OCI-LY7 (cell line): ENCODE data around the gene UBAC1. TPM values are rescaled to one million over a fixed set of nuclear protein-coding genes. Genes with fewer than 3 reads are reported as not detected.

Experiments used
- BruUV-seq: library from RNA; stranded (reverse); fragments of 400-500 nt; replicated peaks from 2 replicates; lab custom pipeline; 2021; lab: Mats Ljungman, UMichigan
- CTCF ChIA-PET: fragments of 300-600 bp; sonication (Branson Sonifier 250); formaldehyde crosslinking; loops from one replicate; lab custom pipeline; 2022; ENCODE audit warnings: antibody characterized with exemption; ENCODE audit not compliant: unreplicated experiment; lab: Charles Lee
- POLR2A ChIA-PET: fragments of 300-600 bp; sonication (Branson Sonifier 250); formaldehyde crosslinking; loops from one replicate; lab custom pipeline; 2022; ENCODE audit warnings: antibody characterized with exemption; lab: Charles Lee
- DNase-seq: peaks from one replicate; pipeline ENCODE4 v3.0.0-alpha.2; 2015; ENCODE audit warnings: low spot score
- H2AFZ ChIP-seq: fragments of 200-600 bp; sonication (generic), shearing (Covaris generic); 2 replicates; pipeline ENCODE4 v1.6.1; 2014; ENCODE audit warnings: mild to moderate bottlenecking, antibody characterized with exemption, low read length, moderate library complexity
- H3K27ac ChIP-seq: fragments of 200-600 bp; sonication (generic); 2 replicates; pipeline ENCODE4 v1.5.1; 2014; ENCODE audit warnings: mixed run types, low read depth, mild to moderate bottlenecking, moderate library complexity, low read length, inconsistent platforms; ENCODE audit not compliant: poor library complexity, severe bottlenecking
- H3K36me3 ChIP-seq: fragments of 200-600 bp; sonication (generic); 2 replicates; pipeline ENCODE4 v1.6.1; 2014; ENCODE audit warnings: mild to moderate bottlenecking, antibody characterized with exemption, low read length, moderate library complexity, mixed read lengths; ENCODE audit not compliant: insufficient read depth
- H3K4me1 ChIP-seq: fragments of 200-600 bp; sonication (generic); 2 replicates; pipeline ENCODE4 v1.5.1; 2014; ENCODE audit warnings: mild to moderate bottlenecking, low read length; ENCODE audit not compliant: insufficient read depth, poor library complexity, severe bottlenecking
- H3K4me2 ChIP-seq: fragments of 200-600 bp; sonication (generic); 2 replicates; pipeline ENCODE4 v1.6.1; 2014; ENCODE audit warnings: mild to moderate bottlenecking, low read length
- H3K4me3 ChIP-seq: fragments of 200-600 bp; sonication (generic); 2 replicates; pipeline ENCODE4 v1.5.1; 2014; ENCODE audit warnings: mild to moderate bottlenecking, low read depth, low read length; ENCODE audit not compliant: poor library complexity, severe bottlenecking
- H3K79me2 ChIP-seq: fragments of 200-600 bp; sonication (generic); 2 replicates; pipeline ENCODE4 v1.6.1; 2016; ENCODE audit warnings: low read depth, mild to moderate bottlenecking, low read length, moderate library complexity, mixed read lengths; ENCODE audit not compliant: insufficient read depth
- H3K9me2 ChIP-seq: fragments of 200-600 bp; sonication (generic); 2 replicates; pipeline ENCODE4 v1.6.1; 2016; ENCODE audit warnings: mild to moderate bottlenecking, low read length, mixed read lengths; ENCODE audit not compliant: insufficient read depth
- H3K9me3 ChIP-seq: fragments of 200-600 bp; sonication (generic); 2 replicates; pipeline ENCODE4 v1.6.1; 2014; ENCODE audit warnings: mild to moderate bottlenecking, mixed run types, low read length, mixed read lengths
- H4K20me1 ChIP-seq: fragments of 200-600 bp; sonication (generic); 2 replicates; pipeline ENCODE4 v1.6.1; 2014; ENCODE audit warnings: mild to moderate bottlenecking, antibody characterized with exemption, low read length, moderate library complexity, mixed read lengths; ENCODE audit not compliant: insufficient read depth
- CTCF ChIP-seq: fragments of 200-600 bp; sonication (generic); conservative IDR thresholded peaks from 2 replicates; pipeline ENCODE4 v1.5.1; 2014; ENCODE audit warnings: mild to moderate bottlenecking, antibody characterized with exemption, low read length, moderate library complexity, mixed read lengths
- EZH2phosphoT487 ChIP-seq: fragments of 200-600 bp; sonication (generic); IDR thresholded peaks from 2 replicates; pipeline ENCODE4 v1.6.1; 2018; ENCODE audit warnings: low read depth, borderline replicate concordance, mild to moderate bottlenecking, mixed run types, antibody characterized with exemption, low read length, moderate library complexity, mixed read lengths
- intact Hi-C: fragments of 100-400 bp; cut with micrococcal nuclease; formaldehyde crosslinking; loops from one replicate; pipeline ENCODE4 v1.10.0; 2022; ENCODE audit not compliant: unreplicated experiment
- total RNA-seq, 2 experiments: library from RNA; depleted of rRNA in 1 of 2; stranded (reverse); fragments of >200 nt in 1 of 2; shearing (Covaris generic) in 1 of 2; gene quantifications; 2 replicates each; pipeline ENCODE4 v1.2.3, GENCODE V29; 2014 to 2022

The UBAC1 gene
- total RNA-seq, 2 experiments from 2014 or later: 42.3 to 59.2 TPM

- H3K27ac ChIP-seq: no peak overlapping the region
- intact Hi-C loops: no loop called here
- H3K4me2 ChIP-seq: no peak overlapping the region
- no peaks in the 10 kb centered on the region for H3K79me2 ChIP-seq
- ChIA-PET CTCF (no interaction called here), POLR2A (no interaction called here)
- no peak for DNase-seq
- H3K9me3 ChIP-seq: no peaks in the 10 kb centered on the region
- no TSS peak for BruUV-seq
- no peaks in the 10 kb centered on the region for H4K20me1 ChIP-seq
- no peaks in the 10 kb centered on the region for H3K36me3 ChIP-seq
- H2AFZ ChIP-seq: no peak overlapping the region
- no peak overlapping the region for H3K4me3 ChIP-seq
- H3K4me1 ChIP-seq: no peaks in the 10 kb centered on the region
- TF ChIP-seq EZH2phosphoT487: no peak
- no peak for TF ChIP-seq CTCF
- no peaks in the 10 kb centered on the region for H3K9me2 ChIP-seq
Measured at GRCh38 chr9:135984072-135984710, 23.0 kb upstream of the UBAC1 start.

GRCh38 chr9:135983208-135984071 is 22.3 kb upstream of the UBAC1 start:
- BruUV-seq: no TSS peak
- Histone ChIP-seq H3K36me3 (no peaks in the 10 kb centered on the region), H3K9me3 (no peaks in the 10 kb centered on the region), H3K9me2 (no peaks in the 10 kb centered on the region), H3K27ac (no peak overlapping the region), H4K20me1 (no peaks in the 10 kb centered on the region), H3K79me2 (no peaks in the 10 kb centered on the region), H2AFZ (no peak overlapping the region), H3K4me2 (no peak overlapping the region), H3K4me1 (no peaks in the 10 kb centered on the region), H3K4me3 (no peak overlapping the region)
- POLR2A ChIA-PET: no interaction called here
- DNase-seq: no peak
- TF ChIP-seq EZH2phosphoT487 (no peak), CTCF (no peak)
- CTCF ChIA-PET: no interaction called here
- intact Hi-C loops: no loop called here
